ENCODE measurements around the gene CCDC167. TPM values are rescaled to one million over a fixed set of nuclear protein-coding genes. Genes with fewer than 3 reads are reported as not detected.
A peak's percentile ranks its signal among the peaks of the same experiment; 100 is the strongest.

The CCDC167 gene
- 12.5 and 18.4 TPM in 2 replicates for total RNA-seq

GRCh38 chr6:37499433-37500293 lies at the start of gene CCDC167:
Gene CCDC167, minus strand, starts transcription at chr6:37499893. Its CDS starts 30 bp downstream, at chr6:37499863.
- DNase-seq (ENCODE audit: low read depth): peak; percentile 95

DNA sequence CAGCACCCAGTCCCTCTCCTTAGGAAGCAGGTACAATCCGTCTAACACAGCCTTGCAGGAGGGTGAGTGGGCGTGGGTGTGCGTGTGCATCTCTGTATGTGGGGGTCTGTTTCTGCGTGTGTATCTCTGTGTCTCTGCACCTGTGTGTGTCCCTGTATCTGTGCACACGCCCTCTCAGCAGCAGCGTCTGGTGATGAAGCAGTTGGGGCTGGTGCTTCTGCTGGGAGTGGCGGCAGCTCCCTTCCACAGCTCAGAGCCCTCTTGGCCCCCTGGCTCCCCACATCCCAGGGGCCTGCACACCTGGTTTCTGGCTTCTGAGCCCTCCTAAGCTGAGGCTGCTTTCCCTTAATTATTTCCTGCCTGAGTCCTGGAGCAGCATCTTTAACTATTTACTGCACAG lies 49.5 kb upstream of the CCDC167 start:
- H3K4me3 ChIP-seq (ENCODE audit: low read depth, low read length): no peak overlapping the region
- no peak for DNase-seq (ENCODE audit: low read depth)
- TF ChIP-seq, protein P1, sequence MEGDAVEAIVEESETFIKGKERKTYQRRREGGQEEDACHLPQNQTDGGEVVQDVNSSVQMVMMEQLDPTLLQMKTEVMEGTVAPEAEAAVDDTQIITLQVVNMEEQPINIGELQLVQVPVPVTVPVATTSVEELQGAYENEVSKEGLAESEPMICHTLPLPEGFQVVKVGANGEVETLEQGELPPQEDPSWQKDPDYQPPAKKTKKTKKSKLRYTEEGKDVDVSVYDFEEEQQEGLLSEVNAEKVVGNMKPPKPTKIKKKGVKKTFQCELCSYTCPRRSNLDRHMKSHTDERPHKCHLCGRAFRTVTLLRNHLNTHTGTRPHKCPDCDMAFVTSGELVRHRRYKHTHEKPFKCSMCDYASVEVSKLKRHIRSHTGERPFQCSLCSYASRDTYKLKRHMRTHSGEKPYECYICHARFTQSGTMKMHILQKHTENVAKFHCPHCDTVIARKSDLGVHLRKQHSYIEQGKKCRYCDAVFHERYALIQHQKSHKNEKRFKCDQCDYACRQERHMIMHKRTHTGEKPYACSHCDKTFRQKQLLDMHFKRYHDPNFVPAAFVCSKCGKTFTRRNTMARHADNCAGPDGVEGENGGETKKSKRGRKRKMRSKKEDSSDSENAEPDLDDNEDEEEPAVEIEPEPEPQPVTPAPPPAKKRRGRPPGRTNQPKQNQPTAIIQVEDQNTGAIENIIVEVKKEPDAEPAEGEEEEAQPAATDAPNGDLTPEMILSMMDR (IDR thresholded peaks at IDR 0.05; ENCODE audit: insufficient read depth, low read depth, low read length): no peak

More at GRCh38 chr6:37499433-37500293, at the start of gene CCDC167:
- TF ChIP-seq, protein P1 (IDR thresholded peaks at IDR 0.05; ENCODE audit: insufficient read depth, low read depth, low read length): no peak
- H3K4me3 ChIP-seq (ENCODE audit: low read depth, low read length): peak within 1 kb of the TSS; percentile 74

DNA sequence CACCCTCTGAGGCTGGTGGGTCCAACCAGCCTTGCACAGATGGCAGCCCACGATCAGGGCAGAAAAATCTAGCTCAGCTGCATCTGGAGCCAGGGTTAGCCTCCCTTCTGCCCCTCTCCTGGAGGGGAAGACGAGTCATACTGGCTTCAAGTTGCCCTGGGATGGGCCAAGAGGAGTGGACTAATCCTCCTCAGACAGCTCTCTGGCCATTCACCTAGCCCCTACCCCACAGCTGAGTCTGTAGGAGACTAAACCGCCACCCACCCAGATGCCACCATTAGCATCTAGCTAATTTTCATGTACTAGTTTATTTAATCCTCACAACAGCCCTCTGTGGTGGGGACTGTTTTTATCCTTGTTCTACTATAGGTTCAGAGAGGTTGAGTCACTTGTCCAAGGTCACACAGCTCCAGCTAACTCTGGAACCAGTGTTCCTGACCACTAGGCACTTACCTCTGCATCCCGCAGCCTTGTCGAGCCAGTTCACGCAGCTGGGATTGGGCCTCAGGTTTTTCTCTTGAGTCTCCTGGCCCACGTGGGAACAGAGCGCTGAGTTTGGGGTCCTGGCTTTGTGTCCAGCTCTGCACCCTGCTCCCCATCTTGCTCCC lies 48.5 kb upstream of the CCDC167 start:
- H3K4me3 ChIP-seq (ENCODE audit: low read depth, low read length): no peak overlapping the region
- TF ChIP-seq, protein P1 (IDR thresholded peaks at IDR 0.05; ENCODE audit: insufficient read depth, low read depth, low read length): no peak
- DNase-seq (ENCODE audit: low read depth): no peak

GRCh38 chr6:37547564-37548061 lies 47.9 kb upstream of the CCDC167 start:
- TF ChIP-seq, protein P1 (IDR thresholded peaks at IDR 0.05; ENCODE audit: insufficient read depth, low read depth, low read length): no peak
- no peak for DNase-seq (ENCODE audit: low read depth)
- H3K4me3 ChIP-seq (ENCODE audit: low read depth, low read length): no peak overlapping the region

GRCh38 chr6:37546141-37546871 lies 46.6 kb upstream of the CCDC167 start:
- TF ChIP-seq, protein P1 (IDR thresholded peaks at IDR 0.05; ENCODE audit: insufficient read depth, low read depth, low read length): no peak
- DNase-seq (ENCODE audit: low read depth): no peak
- no peak overlapping the region for H3K4me3 ChIP-seq (ENCODE audit: low read depth, low read length)

- no peak overlapping the region for H3K4me3 ChIP-seq (ENCODE audit: low read depth, low read length)
- TF ChIP-seq, protein P1 (IDR thresholded peaks at IDR 0.05; ENCODE audit: insufficient read depth, low read depth, low read length): no peak
- DNase-seq (ENCODE audit: low read depth): no peak
Observed at GRCh38 chr6:37544530-37544929, 44.8 kb upstream of the CCDC167 start.
